ENCODE measurements around the gene FUT6. TPM values are rescaled to one million over a fixed set of nuclear protein-coding genes. Genes with fewer than 3 reads are reported as not detected.

FUT6 gene
- total and polyA plus RNA-seq, 2 donors from 2014 or later = 13.0 to 58.4 TPM

- DNase-seq = peak in 1 of 5 donors; percentile 45
- FAIRE-seq = no peak
These were observed 15.8 kb downstream of the FUT6 start for GRCh38 chr19:5823579-5824281.

GRCh38 chr19:5822181-5822844 lies 17.2 kb downstream of the FUT6 start:
- Histone ChIP-seq H3K9ac (ENCODE audit: low read length in 3 of 3) (no peak overlapping the region), H3K4me3 (ENCODE audit: low read length in 3 of 3) (no peak overlapping the region), H3K36me3 (ENCODE audit: control insufficient read depth in 2 of 3, insufficient read depth in 3 of 3, low read length in 3 of 3) (no peaks in the 10 kb centered on the region), H3K27me3 (ENCODE audit: control insufficient read depth, insufficient read depth, low read length) (no peaks in the 10 kb centered on the region), H3K9me3 (ENCODE audit: control insufficient read depth in 2 of 3, insufficient read depth in 1 of 3, low read length in 3 of 3) (no peaks in the 10 kb centered on the region), H3K4me1 (ENCODE audit: control insufficient read depth in 2 of 3, insufficient read depth in 2 of 3, low read depth in 1 of 3, low read length in 3 of 3) (peaks cover 0 to 6% (median 0%) of the 10 kb centered on the region in 3 donors), H3K27ac (ENCODE audit: low read depth in 2 of 2, low read length in 2 of 2) (no peak overlapping the region)
- no peak for TF ChIP-seq CTCF (IDR thresholded peaks at IDR 0.05; ENCODE audit: borderline replicate concordance, extremely low read depth, insufficient read depth)
- DNase-seq (peak in 1 of 5 donors; percentile 48), FAIRE-seq (no peak)
- intact Hi-C loops (cut with DNase I) = no loop called here

More at GRCh38 chr19:5823579-5824281, 15.8 kb downstream of the FUT6 start:
- H3K9me3 ChIP-seq (ENCODE audit: control insufficient read depth in 2 of 3, insufficient read depth in 1 of 3, low read length in 3 of 3) = no peaks in the 10 kb centered on the region
- intact Hi-C loops (cut with DNase I) = no loop called here
- H3K27ac ChIP-seq (ENCODE audit: low read depth in 2 of 2, low read length in 2 of 2) = no peak overlapping the region
- H3K4me1 ChIP-seq (ENCODE audit: control insufficient read depth in 2 of 3, insufficient read depth in 2 of 3, low read depth in 1 of 3, low read length in 3 of 3) = peaks cover 0 to 12% (median 0%) of the 10 kb centered on the region in 3 donors
- no peaks in the 10 kb centered on the region for H3K36me3 ChIP-seq (ENCODE audit: control insufficient read depth in 2 of 3, insufficient read depth in 3 of 3, low read length in 3 of 3)
- TF ChIP-seq CTCF (IDR thresholded peaks at IDR 0.05; ENCODE audit: borderline replicate concordance, extremely low read depth, insufficient read depth) = no peak
- no peaks in the 10 kb centered on the region for H3K27me3 ChIP-seq (ENCODE audit: control insufficient read depth, insufficient read depth, low read length)
- no peak overlapping the region for H3K4me3 ChIP-seq (ENCODE audit: low read length in 3 of 3)
- H3K9ac ChIP-seq (ENCODE audit: low read length in 3 of 3) = no peak overlapping the region

DNA sequence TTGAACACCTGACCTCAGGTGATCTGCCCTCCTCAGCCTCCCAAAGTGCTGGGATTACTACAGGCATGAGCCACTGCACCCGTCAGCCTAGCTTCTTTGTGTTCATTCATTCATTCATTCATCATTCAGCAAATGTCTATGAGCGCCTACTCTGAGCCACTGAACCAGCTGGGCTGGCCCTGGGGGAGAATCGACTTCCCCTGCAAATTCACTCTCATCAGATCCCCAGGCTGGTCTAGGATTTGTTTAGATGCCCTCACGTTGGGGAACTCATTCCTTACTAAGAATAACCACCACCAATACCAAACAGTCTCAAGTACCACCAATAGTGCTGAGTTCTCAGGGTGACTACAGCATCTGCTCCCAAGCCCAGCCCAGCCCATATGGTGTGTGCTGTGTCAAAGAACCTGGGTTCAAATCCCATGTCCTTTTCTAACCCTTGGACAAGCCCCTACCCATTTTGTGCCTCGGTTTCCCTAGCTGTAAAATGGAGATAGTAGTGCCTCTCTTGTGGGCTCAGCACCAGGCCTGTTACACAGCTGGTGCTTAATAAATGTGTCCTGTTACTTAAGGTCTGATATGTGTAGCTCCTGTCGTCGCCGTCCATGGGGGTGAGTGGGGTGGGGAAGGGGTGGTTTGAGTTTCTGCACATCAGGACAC lies 17.9 kb downstream of the FUT6 start:
- Histone ChIP-seq H3K9me3 (ENCODE audit: control insufficient read depth in 2 of 3, insufficient read depth in 1 of 3, low read length in 3 of 3) (no peaks in the 10 kb centered on the region), H3K36me3 (ENCODE audit: control insufficient read depth in 2 of 3, insufficient read depth in 3 of 3, low read length in 3 of 3) (no peaks in the 10 kb centered on the region), H3K4me1 (ENCODE audit: control insufficient read depth in 2 of 3, insufficient read depth in 2 of 3, low read depth in 1 of 3, low read length in 3 of 3) (no peaks in the 10 kb centered on the region), H3K27me3 (ENCODE audit: control insufficient read depth, insufficient read depth, low read length) (no peaks in the 10 kb centered on the region), H3K27ac (ENCODE audit: low read depth in 2 of 2, low read length in 2 of 2) (no peak overlapping the region), H3K9ac (ENCODE audit: low read length in 3 of 3) (no peak overlapping the region), H3K4me3 (ENCODE audit: low read length in 3 of 3) (no peak overlapping the region)
- FAIRE-seq (no peak), DNase-seq (peak in 1 of 5 donors; percentile 38)
- intact Hi-C loops (cut with DNase I) = no loop called here
- no peak for TF ChIP-seq CTCF (IDR thresholded peaks at IDR 0.05; ENCODE audit: borderline replicate concordance, extremely low read depth, insufficient read depth)
